Left ventricle myocardium inferior (tissue), 1 donor: ENCODE measurements around the gene TNFRSF21. TPM values are rescaled to one million over a fixed set of nuclear protein-coding genes. Genes with fewer than 3 reads are reported as not detected.

Experiments
- DNase-seq: peaks from one replicate; pipeline ENCODE4 v3.0.0-alpha.2; 2020
- H3K27ac ChIP-seq: fragments of 200-600 bp; replicated peaks from 2 replicates; pipeline ENCODE4 v1.8.0; 2021
- H3K27me3 ChIP-seq: fragments of 200-600 bp; 2 replicates; pipeline ENCODE4 v1.8.0; 2021; ENCODE audit warnings: low read depth
- H3K36me3 ChIP-seq: fragments of 200-600 bp; 2 replicates; pipeline ENCODE4 v1.8.0; 2021
- H3K4me1 ChIP-seq: fragments of 200-600 bp; 2 replicates; pipeline ENCODE4 v1.8.0; 2021
- H3K4me3 ChIP-seq: fragments of 200-600 bp; 2 replicates; pipeline ENCODE4 v1.8.0; 2021; ENCODE audit warnings: mild to moderate bottlenecking, moderate library complexity
- H3K9me3 ChIP-seq: fragments of 200-600 bp; replicated peaks from 2 replicates; pipeline ENCODE4 v1.8.0; 2021
- CTCF ChIP-seq: fragments of 200-600 bp; IDR thresholded peaks from 2 replicates; pipeline ENCODE4 v1.8.0; 2021; ENCODE audit warnings: antibody characterized with exemption, mild to moderate bottlenecking, borderline replicate concordance
- intact Hi-C: fragments of 100-400 bp; cut with micrococcal nuclease; formaldehyde crosslinking; loops from one replicate; pipeline ENCODE4 v1.11.0; 2022
- total RNA-seq: library from RNA; stranded (reverse); fragmentation: NEBNext Ultra II Directional; extraction: Animal tissue kit (Norgen Biotek cat#: 25700); gene quantifications from one replicate; pipeline ENCODE4 v1.2.1, GENCODE V29; 2021
- donor health status: DM: no; HTN: yes; CAD: no; lungs with severe emphysema.

TNFRSF21 gene
- total RNA-seq, 1 donor from 2014 or later: 6.3 TPM

DNA sequence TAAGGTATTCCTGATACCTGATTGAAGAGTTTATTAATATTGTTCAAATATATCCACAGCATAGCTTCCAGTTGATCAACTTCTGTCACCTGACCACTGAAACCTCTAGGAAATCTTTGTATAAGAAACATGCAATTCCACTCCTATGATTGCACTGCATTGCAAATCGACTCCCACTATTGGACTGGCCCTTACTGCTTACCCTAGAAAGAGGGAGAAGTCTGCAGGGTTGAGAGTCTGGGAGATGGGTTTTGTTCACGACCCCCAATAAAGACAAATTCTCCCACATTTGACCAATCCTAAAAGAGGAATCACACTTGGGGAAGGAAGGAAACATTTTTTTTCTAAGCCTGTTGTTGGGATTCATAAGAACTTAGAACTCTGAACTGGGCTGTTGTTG lies 43.7 kb downstream of the TNFRSF21 start:
- H3K27ac ChIP-seq: no peak overlapping the region
- no peak overlapping the region for H3K4me3 ChIP-seq
- no peak for TF ChIP-seq CTCF
- H3K27me3 ChIP-seq: no peaks in the 10 kb centered on the region
- peaks cover 13% of the 10 kb centered on the region for H3K4me1 ChIP-seq
- H3K9me3 ChIP-seq: no peaks in the 10 kb centered on the region
- no peaks in the 10 kb centered on the region for H3K36me3 ChIP-seq
- intact Hi-C loops: no loop called here
- DNase-seq: no peak

GRCh38 chr6:47264775-47265184 lies 44.9 kb downstream of the TNFRSF21 start:
- no peak for TF ChIP-seq CTCF
- DNase-seq: no peak
- no peaks in the 10 kb centered on the region for H3K36me3 ChIP-seq
- no peaks in the 10 kb centered on the region for H3K9me3 ChIP-seq
- H3K4me1 ChIP-seq: peaks cover 13% of the 10 kb centered on the region
- peak overlapping the region; percentile 16 for H3K27ac ChIP-seq
- H3K4me3 ChIP-seq: no peak overlapping the region
- intact Hi-C loops: no loop called here
- H3K27me3 ChIP-seq: no peaks in the 10 kb centered on the region

- Histone ChIP-seq H3K36me3 (no peaks in the 10 kb centered on the region), H3K27ac (no peak overlapping the region), H3K4me1 (peaks cover 13% of the 10 kb centered on the region), H3K4me3 (no peak overlapping the region), H3K27me3 (peaks cover 5% of the 10 kb centered on the region), H3K9me3 (no peaks in the 10 kb centered on the region)
- intact Hi-C loops: no loop called here
- DNase-seq: no peak
- TF ChIP-seq CTCF: no peak
Observed at GRCh38 chr6:47263268-47263667, 46.4 kb downstream of the TNFRSF21 start.

GRCh38 chr6:47262231-47262630 lies 47.5 kb downstream of the TNFRSF21 start:
- Histone ChIP-seq H3K9me3 (no peaks in the 10 kb centered on the region), H3K27me3 (peaks cover 5% of the 10 kb centered on the region), H3K4me3 (no peak overlapping the region), H3K4me1 (peaks cover 13% of the 10 kb centered on the region), H3K36me3 (no peaks in the 10 kb centered on the region), H3K27ac (no peak overlapping the region)
- no peak for DNase-seq
- no peak for TF ChIP-seq CTCF
- intact Hi-C loops: no loop called here

DNA sequence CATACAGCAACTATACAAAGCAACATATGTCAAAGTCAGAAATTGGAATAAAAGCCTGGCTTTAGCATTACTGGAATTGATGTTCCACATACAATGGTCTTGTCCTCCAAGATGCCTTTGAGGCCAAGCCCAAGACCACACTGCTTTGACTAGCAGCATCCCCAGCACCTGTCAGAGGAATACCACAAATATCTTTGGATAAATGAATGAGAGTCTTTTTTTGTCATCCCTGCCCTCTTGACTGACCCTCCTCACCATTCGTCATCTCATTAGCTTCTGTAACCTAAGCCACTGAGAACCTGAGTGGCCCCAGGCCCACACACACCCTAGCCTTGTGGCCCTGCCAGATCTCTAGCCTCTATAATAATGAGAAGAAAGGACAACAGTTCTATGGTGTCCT lies 48.5 kb downstream of the TNFRSF21 start:
- Histone ChIP-seq H3K4me1 (peaks cover 13% of the 10 kb centered on the region), H3K36me3 (no peaks in the 10 kb centered on the region), H3K27ac (no peak overlapping the region), H3K27me3 (peaks cover 5% of the 10 kb centered on the region), H3K4me3 (no peak overlapping the region), H3K9me3 (no peaks in the 10 kb centered on the region)
- TF ChIP-seq CTCF: no peak
- no peak for DNase-seq
- intact Hi-C loops: no loop called here

DNA sequence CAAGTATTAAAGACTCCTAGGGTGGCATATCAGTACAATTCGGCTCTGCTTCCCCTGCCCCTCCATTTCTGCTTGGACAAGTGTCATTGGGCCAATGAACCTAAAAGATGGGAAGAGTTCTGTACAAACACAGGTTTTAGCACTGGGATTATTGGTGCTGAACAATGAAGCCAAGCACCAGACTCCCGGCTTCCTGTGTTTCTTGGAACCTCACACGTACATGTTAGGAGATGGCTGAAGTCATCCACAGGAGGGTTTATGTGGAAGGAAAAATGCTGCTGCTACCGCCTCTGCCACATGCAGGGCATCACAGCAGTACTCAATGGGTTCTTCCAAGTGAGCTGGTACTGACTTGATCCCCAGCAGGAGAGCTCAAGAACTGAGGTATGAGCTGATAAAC lies 49.7 kb downstream of the TNFRSF21 start:
- intact Hi-C loops: no loop called here
- H3K4me3 ChIP-seq: no peak overlapping the region
- H3K27me3 ChIP-seq: peaks cover 5% of the 10 kb centered on the region
- DNase-seq: no peak
- no peaks in the 10 kb centered on the region for H3K36me3 ChIP-seq
- peaks cover 9% of the 10 kb centered on the region for H3K4me1 ChIP-seq
- TF ChIP-seq CTCF: no peak
- H3K9me3 ChIP-seq: no peaks in the 10 kb centered on the region
- no peak overlapping the region for H3K27ac ChIP-seq
